GM12878 (cell line): ENCODE data around the gene FBXL14. TPM values are rescaled to one million over a fixed set of nuclear protein-coding genes. Genes with fewer than 3 reads are reported as not detected.

Source experiments
- ATAC-seq: fragments of 200-7000 bp; cut with Tn5 transposase; 3 replicates; pipeline ENCODE4 v1.9.1; 2020; ENCODE audit warnings: mild to moderate bottlenecking, moderate library complexity
- BruUV-seq: library from RNA; stranded (reverse); fragments of 400-500 nt; replicated peaks from 2 replicates; lab custom pipeline; 2021; lab: Mats Ljungman, UMichigan
- CTCF ChIA-PET: fragments of 300-600 bp; sonication (Branson Sonifier 250); formaldehyde crosslinking; extraction: SDS; loops from one replicate; lab custom pipeline; 2021; ENCODE audit warnings: inconsistent platforms; lab: Yijun Ruan, JAX
- POLR2A ChIA-PET: fragments of 350-600 bp; formaldehyde crosslinking; extraction: SDS; loops from one replicate; lab custom pipeline; 2021; ENCODE audit warnings: inconsistent platforms; lab: Charles Lee
- RAD21 ChIA-PET: fragments of 300-600 bp; sonication (Branson Sonifier 250); formaldehyde crosslinking; loops from one replicate; lab custom pipeline; 2023; ENCODE audit warnings: antibody characterized with exemption; ENCODE audit not compliant: unreplicated experiment; lab: Charles Lee
- SMC1A ChIA-PET: fragments of 300-600 bp; sonication (Branson Sonifier 250); formaldehyde crosslinking; loops from one replicate; lab custom pipeline; 2023; ENCODE audit not compliant: unreplicated experiment, uncharacterized antibody; lab: Charles Lee
- DNase-seq: peaks from one replicate; pipeline ENCODE4 v3.0.0-alpha.2; 2011; ENCODE audit warnings: low read depth, low spot score
- FAIRE-seq: peaks from 3 replicates; lab custom pipeline; 2011; peaks lifted over from hg19 to GRCh38; lab: Jason Lieb, UNC
- H2AFZ ChIP-seq: 2 replicates; pipeline ENCODE4 v1.6.0; 2011; ENCODE audit warnings: low read depth, low read length, control low read depth; ENCODE audit not compliant: control insufficient read depth
- H3K27ac ChIP-seq: 2 replicates; pipeline ENCODE4 v1.5.1; 2011; ENCODE audit warnings: control low read depth; ENCODE audit not compliant: control insufficient read depth, insufficient read depth
- H3K27me3 ChIP-seq, 2 experiments: replicated peaks in 1 of 2; 2 replicates each; pipeline versions ENCODE4 v1.6.0 to v1.6.1; 2011; ENCODE audit warnings: low read length in 1 of 2; ENCODE audit not compliant: control insufficient read depth in 2 of 2, insufficient read depth in 2 of 2
- H3K36me3 ChIP-seq, 2 experiments: 2 replicates each; pipeline ENCODE4 v1.5.1; 2011; ENCODE audit warnings: low read length in 1 of 2; ENCODE audit not compliant: control insufficient read depth in 2 of 2, insufficient read depth in 2 of 2
- H3K4me1 ChIP-seq: 2 replicates; pipeline ENCODE4 v1.6.1; 2011; ENCODE audit warnings: mild to moderate bottlenecking, low read length, moderate library complexity, mixed read lengths; ENCODE audit not compliant: control insufficient read depth, insufficient read depth
- H3K4me2 ChIP-seq: 2 replicates; pipeline ENCODE4 v1.6.0; 2011; ENCODE audit warnings: control low read depth; ENCODE audit not compliant: control insufficient read depth, insufficient read depth
- H3K4me3 ChIP-seq: fragments of 200-600 bp; sonication (generic); 2 replicates; pipeline ENCODE4 v1.5.1; 2016
- H3K79me2 ChIP-seq: 2 replicates; pipeline ENCODE4 v1.6.0; 2011; ENCODE audit warnings: low read length; ENCODE audit not compliant: control insufficient read depth, insufficient read depth
- H3K9ac ChIP-seq: 2 replicates; pipeline ENCODE4 v1.8.0; 2011; ENCODE audit warnings: low read length, control low read depth, mixed read lengths; ENCODE audit not compliant: control insufficient read depth, insufficient read depth
- H3K9me3 ChIP-seq: replicated peaks from 3 replicates; pipeline ENCODE4 v1.5.1; 2011; ENCODE audit warnings: mild to moderate bottlenecking, low read length; ENCODE audit not compliant: control insufficient read depth, insufficient read depth
- H4K20me1 ChIP-seq: 2 replicates; pipeline ENCODE4 v1.6.0; 2011; ENCODE audit not compliant: control insufficient read depth, insufficient read depth
- ATF7 ChIP-seq: fragments of 450-650 bp; IDR thresholded peaks from 2 replicates; pipeline ENCODE4 v1.6.1; 2016; ENCODE audit warnings: low read depth, mild to moderate bottlenecking
- BACH1 ChIP-seq: fragments of 450-650 bp; IDR thresholded peaks from 2 replicates; pipeline ENCODE4 v1.6.1; 2017; ENCODE audit warnings: mild to moderate bottlenecking, borderline replicate concordance
- BCL3 ChIP-seq: IDR thresholded peaks from 2 replicates; pipeline ENCODE4 v1.6.1; 2011; ENCODE audit warnings: borderline replicate concordance, low read depth, mild to moderate bottlenecking, moderate library complexity, low read length; ENCODE audit not compliant: insufficient read depth, poor library complexity, severe bottlenecking
- HSF1 ChIP-seq: fragments of 150-350 bp; IDR thresholded peaks from 2 replicates; pipeline ENCODE4 v1.6.1; 2014; ENCODE audit warnings: mild to moderate bottlenecking, low read depth, low read length
- KLF5 ChIP-seq: fragments of 450-650 bp; IDR thresholded peaks from 2 replicates; pipeline ENCODE4 v1.6.1; 2014; ENCODE audit warnings: mild to moderate bottlenecking; ENCODE audit not compliant: partially characterized antibody
- MTA2 ChIP-seq: fragments of 450-650 bp; IDR thresholded peaks from 2 replicates; pipeline ENCODE4 v1.6.1; 2016; ENCODE audit warnings: low read depth, mild to moderate bottlenecking, moderate library complexity
- PKNOX1 ChIP-seq: fragments of 450-650 bp; IDR thresholded peaks from 2 replicates; pipeline ENCODE4 v1.6.1; 2016; ENCODE audit warnings: mild to moderate bottlenecking
- RAD21 ChIP-seq: IDR thresholded peaks from 2 replicates; pipeline ENCODE4 v1.6.1; 2011; ENCODE audit warnings: mild to moderate bottlenecking, low read depth, low read length, moderate library complexity; ENCODE audit not compliant: insufficient read depth
- RAD51 ChIP-seq: fragments of 450-650 bp; IDR thresholded peaks from 2 replicates; pipeline ENCODE4 v1.6.1; 2016; ENCODE audit warnings: moderate library complexity, mild to moderate bottlenecking, inconsistent platforms
- SMAD5 ChIP-seq: IDR thresholded peaks from 2 replicates; pipeline ENCODE4 v1.6.1; 2016; ENCODE audit warnings: antibody characterized with exemption, low read depth
- WRNIP1 ChIP-seq: IDR thresholded peaks from 2 replicates; pipeline ENCODE4 v1.6.1; 2011; ENCODE audit warnings: low read depth, low read length, improper control_type of control experiment, borderline replicate concordance
- ZBTB40 ChIP-seq: fragments of 450-650 bp; IDR thresholded peaks from 2 replicates; pipeline ENCODE4 v1.6.1; 2016; ENCODE audit warnings: mild to moderate bottlenecking, moderate library complexity, borderline replicate concordance
- WGBS: methylation state at CpG from one replicate; pipeline ENCODE4 v1.1.6; 2016; ENCODE audit warnings: low lambda C conversion rate; ENCODE audit not compliant: insufficient replicate concordance, insufficient coverage; ENCODE audit errors: missing lambda C conversion rate; 5-methylcytosine and 5-hydroxymethylcytosine counted together
- in situ Hi-C: fragments of 300-500 bp; cut with MboI; formaldehyde crosslinking; loops from 9 replicates; pipeline ENCODE4 v1.14.3; 2018; ENCODE audit warnings: mixed read lengths
- intact Hi-C: fragments of 100-400 bp; cut with micrococcal nuclease; formaldehyde crosslinking; loops from one replicate; pipeline ENCODE4 v1.14.2; 2022; ENCODE audit not compliant: unreplicated experiment
- polyA plus RNA-seq, 11 experiments: library from polyadenylated mRNA; depleted of rRNA in 4 of 11; unstranded in 6 of 11; stranded (reverse) in 5 of 11; fragments of >200 nt; fragmentation: Nextera tagmentation in 4 of 11; fragmentation: Illumina TruSeq in 1 of 11; extraction: Ambion mirVana in 4 of 11; extraction: Trizol in 1 of 11; gene quantifications; 1 replicate in 1 of 11; 2 replicates in 10 of 11; pipeline versions ENCODE4 v1.2.1 to v1.2.3, GENCODE V29; 2011 to 2016; ENCODE audit warnings: inconsistent platforms in 2 of 11, missing spikeins in 2 of 11, low read depth in 1 of 11
- total RNA-seq, 4 experiments: library from RNA; depleted of rRNA in 3 of 4; stranded (reverse); fragments of >200 nt in 3 of 4; fragmentation: Illumina TruSeq in 1 of 4; extraction: Trizol in 1 of 4; gene quantifications; 2 replicates each; pipeline versions ENCODE4 v1.2.1 to v1.2.3, GENCODE V29; 2013 to 2021

Gene FBXL14
- total and polyA plus RNA-seq, 10 of the 15 experiments (the other 5 are each of a cell fraction or from before 2014, with no cell fraction given): 0.44 to 19.0 (median 2.9) TPM

- TF ChIP-seq RAD51 (no peak), ZBTB40 (no peak), HSF1 (no peak), BCL3 (no peak)
Measured at GRCh38 chr12:1552171-1552570, 42.2 kb downstream of the FBXL14 start (continued).

GRCh38 chr12:1551496-1551895 is 42.9 kb downstream of the FBXL14 start:
- Histone ChIP-seq H2AFZ (no peak overlapping the region), H3K79me2 (peaks cover 2% of the 10 kb centered on the region), H4K20me1 (no peaks in the 10 kb centered on the region), H3K4me1 (peaks cover 35% of the 10 kb centered on the region), H3K9me3 (peaks cover 9% of the 10 kb centered on the region; the same call in 2 of the 3 replicates), H3K27ac (no peak overlapping the region), H3K36me3 (no peaks in the 10 kb centered on the region), H3K27me3 (no peaks in the 10 kb centered on the region), H3K4me2 (no peak overlapping the region), H3K9ac (no peak overlapping the region), H3K4me3 (no peak overlapping the region)
- DNase-seq (no peak), FAIRE-seq (no peak), ATAC-seq (no peak)
- ChIA-PET POLR2A (interaction anchor here (4.9 kb wide), 1 partner anchor 18 kb away, joined by 43 read pairs; no protein-coding TSS in a partner anchor), RAD21 (no interaction called here), SMC1A (interaction anchor here (1.0 kb wide), 1 partner anchor 18 kb away, joined by 3 read pairs; no protein-coding TSS in a partner anchor), CTCF (no interaction called here)
- in situ Hi-C loops (no loop called here), intact Hi-C loops (no loop called here)
- WGBS: 85% methylated on average over 6 of the region's 6 CpGs
- BruUV-seq: no TSS peak
- no peak for TF ChIP-seq PKNOX1
- no peak for TF ChIP-seq WRNIP1
- TF ChIP-seq SMAD5: no peak
- no peak for TF ChIP-seq BACH1
- TF ChIP-seq MTA2: no peak
- TF ChIP-seq RAD21: no peak
- no peak for TF ChIP-seq KLF5
- TF ChIP-seq HSF1: no peak
- TF ChIP-seq ATF7: no peak
